HepG2 (cell line): ENCODE data around the gene MLH1. TPM values are rescaled to one million over a fixed set of nuclear protein-coding genes. Genes with fewer than 3 reads are reported as not detected.

ENCODE experiments used
- CBFB ChIP-seq: sonication (generic); formaldehyde crosslinking; IDR thresholded peaks from 2 replicates; pipeline ENCODE4 v1.4.0; 2020; ENCODE audit warnings: missing genetic modification reagents
- FOXK2 ChIP-seq: fragments of 450-650 bp; IDR thresholded peaks from 2 replicates; pipeline ENCODE4 v1.6.1; 2016
- FOXP1 ChIP-seq, 2 experiments: fragments of 450-650 bp in 1 of 2; IDR thresholded peaks; 2 replicates each; pipeline ENCODE4 v1.6.1; 2017 to 2018; ENCODE audit warnings: antibody characterized with exemption in 1 of 2
- HES4 ChIP-seq: sonication (generic); formaldehyde crosslinking; IDR thresholded peaks from 2 replicates; pipeline ENCODE4 v1.9.0; 2021; ENCODE audit warnings: mild to moderate bottlenecking, missing genetic modification reagents, borderline replicate concordance
- HIC2 ChIP-seq: sonication (generic); formaldehyde crosslinking; IDR thresholded peaks from 2 replicates; pipeline ENCODE4 v1.9.0; 2022; ENCODE audit warnings: low read depth, missing genetic modification reagents
- HIVEP1 ChIP-seq: sonication (generic); formaldehyde crosslinking; IDR thresholded peaks from 2 replicates; pipeline ENCODE4 v1.4.0; 2020; ENCODE audit warnings: mild to moderate bottlenecking, missing genetic modification reagents
- JARID2 ChIP-seq: sonication (generic); formaldehyde crosslinking; IDR thresholded peaks from 2 replicates; pipeline ENCODE4 v1.8.1; 2023; ENCODE audit warnings: missing genetic modification reagents, inconsistent platforms; ENCODE audit not compliant: insufficient replicate concordance
- KDM5B ChIP-seq: sonication (generic); formaldehyde crosslinking; IDR thresholded peaks from 2 replicates; pipeline ENCODE4 v1.4.0; 2020; ENCODE audit warnings: missing genetic modification reagents, mild to moderate bottlenecking, borderline replicate concordance
- MAFK ChIP-seq, 2 experiments: IDR thresholded peaks in 1 of 2; conservative IDR thresholded peaks in 1 of 2; 2 replicates each; pipeline ENCODE4 v1.6.1; 2011; ENCODE audit warnings: improper control_type of control experiment in 2 of 2, low read length in 2 of 2
- SAFB2 ChIP-seq: sonication (generic); formaldehyde crosslinking; IDR thresholded peaks from 2 replicates; pipeline ENCODE4 v1.5.1; 2020; ENCODE audit warnings: missing genetic modification reagents, low read depth, mild to moderate bottlenecking, borderline replicate concordance
- TBX2 ChIP-seq: sonication (generic); formaldehyde crosslinking; IDR thresholded peaks from 2 replicates; pipeline ENCODE4 v1.5.0; 2020; ENCODE audit warnings: missing genetic modification reagents, mild to moderate bottlenecking, borderline replicate concordance
- TGIF2 ChIP-seq: IDR thresholded peaks from 2 replicates; pipeline ENCODE4 v1.6.1; 2016; ENCODE audit warnings: control low read depth, missing compliant biosample characterization
- TOE1 ChIP-seq: sonication (generic); formaldehyde crosslinking; IDR thresholded peaks from 2 replicates; pipeline ENCODE4 v1.4.0; 2020; ENCODE audit warnings: mild to moderate bottlenecking, missing genetic modification reagents
- ZFAT ChIP-seq: sonication (generic); formaldehyde crosslinking; conservative IDR thresholded peaks from 2 replicates; pipeline ENCODE4 v1.8.1; 2023; ENCODE audit warnings: missing genetic modification reagents, inconsistent platforms
- ZNF12 ChIP-seq: sonication (generic); formaldehyde crosslinking; IDR thresholded peaks from 2 replicates; pipeline ENCODE4 v1.5.0; 2020; ENCODE audit warnings: missing genetic modification reagents
- ZNF274 ChIP-seq: sonication (generic); formaldehyde crosslinking; IDR thresholded peaks from 2 replicates; pipeline ENCODE4 v1.5.1; 2020; ENCODE audit warnings: mild to moderate bottlenecking, missing genetic modification reagents
- ZNF30 ChIP-seq: sonication (generic); formaldehyde crosslinking; IDR thresholded peaks from 2 replicates; pipeline ENCODE4 v1.5.0; 2020; ENCODE audit warnings: mild to moderate bottlenecking, missing genetic modification reagents
- ZNF382 ChIP-seq: sonication (generic); formaldehyde crosslinking; IDR thresholded peaks from 2 replicates; pipeline ENCODE4 v1.5.0; 2020; ENCODE audit warnings: missing genetic modification reagents, mild to moderate bottlenecking, borderline replicate concordance
- ZNF556 ChIP-seq: sonication (generic); formaldehyde crosslinking; IDR thresholded peaks from 2 replicates; pipeline ENCODE4 v1.4.0; 2020; ENCODE audit warnings: mild to moderate bottlenecking, missing genetic modification reagents, borderline replicate concordance
- ZNF563 ChIP-seq: sonication (generic); formaldehyde crosslinking; IDR thresholded peaks from 2 replicates; pipeline ENCODE4 v1.8.0; 2022; ENCODE audit warnings: mild to moderate bottlenecking, moderate library complexity, missing genetic modification reagents
- ZNF572 ChIP-seq: sonication (generic); formaldehyde crosslinking; IDR thresholded peaks from 2 replicates; pipeline ENCODE4 v1.5.1; 2020; ENCODE audit warnings: mild to moderate bottlenecking, missing genetic modification reagents
- ZNF574 ChIP-seq: sonication (generic); formaldehyde crosslinking; IDR thresholded peaks from 2 replicates; pipeline ENCODE4 v1.4.0; 2020; ENCODE audit warnings: missing genetic modification reagents
- ZNF703 ChIP-seq: sonication (generic); formaldehyde crosslinking; IDR thresholded peaks from 2 replicates; pipeline ENCODE4 v1.5.1; 2020; ENCODE audit warnings: missing genetic modification reagents, mild to moderate bottlenecking, moderate library complexity, borderline replicate concordance
- ZNF713 ChIP-seq: sonication (generic); formaldehyde crosslinking; IDR thresholded peaks from 2 replicates; pipeline ENCODE4 v1.4.0; 2020; ENCODE audit warnings: mild to moderate bottlenecking, missing genetic modification reagents
- polyA plus RNA-seq, 8 experiments: library from polyadenylated mRNA; depleted of rRNA in 3 of 8; stranded (reverse) in 7 of 8; unstranded in 1 of 8; fragments of >200 nt; fragmentation: Illumina TruSeq in 4 of 8; extraction: Trizol in 4 of 8; gene quantifications; 2 replicates each; pipeline versions ENCODE4 v1.2.1 to v1.2.3, GENCODE V29; 2011 to 2016; ENCODE audit warnings: low read depth in 4 of 8, missing spikeins in 1 of 8, mixed read lengths in 1 of 8; ENCODE audit not compliant: insufficient read depth in 1 of 8
- total RNA-seq, 5 experiments: library from RNA; depleted of rRNA; stranded (reverse); fragments of >200 nt; fragmentation: Illumina TruSeq; extraction: Trizol; gene quantifications; 2 replicates each; pipeline ENCODE4 v1.2.3, GENCODE V29; 2016; ENCODE audit warnings: low read depth in 1 of 5

Gene MLH1
- total and polyA plus RNA-seq, 2 of the 13 experiments (the other 11 are each of a cell fraction or from before 2014, with no cell fraction given) = 29.5 to 70.8 TPM

DNA sequence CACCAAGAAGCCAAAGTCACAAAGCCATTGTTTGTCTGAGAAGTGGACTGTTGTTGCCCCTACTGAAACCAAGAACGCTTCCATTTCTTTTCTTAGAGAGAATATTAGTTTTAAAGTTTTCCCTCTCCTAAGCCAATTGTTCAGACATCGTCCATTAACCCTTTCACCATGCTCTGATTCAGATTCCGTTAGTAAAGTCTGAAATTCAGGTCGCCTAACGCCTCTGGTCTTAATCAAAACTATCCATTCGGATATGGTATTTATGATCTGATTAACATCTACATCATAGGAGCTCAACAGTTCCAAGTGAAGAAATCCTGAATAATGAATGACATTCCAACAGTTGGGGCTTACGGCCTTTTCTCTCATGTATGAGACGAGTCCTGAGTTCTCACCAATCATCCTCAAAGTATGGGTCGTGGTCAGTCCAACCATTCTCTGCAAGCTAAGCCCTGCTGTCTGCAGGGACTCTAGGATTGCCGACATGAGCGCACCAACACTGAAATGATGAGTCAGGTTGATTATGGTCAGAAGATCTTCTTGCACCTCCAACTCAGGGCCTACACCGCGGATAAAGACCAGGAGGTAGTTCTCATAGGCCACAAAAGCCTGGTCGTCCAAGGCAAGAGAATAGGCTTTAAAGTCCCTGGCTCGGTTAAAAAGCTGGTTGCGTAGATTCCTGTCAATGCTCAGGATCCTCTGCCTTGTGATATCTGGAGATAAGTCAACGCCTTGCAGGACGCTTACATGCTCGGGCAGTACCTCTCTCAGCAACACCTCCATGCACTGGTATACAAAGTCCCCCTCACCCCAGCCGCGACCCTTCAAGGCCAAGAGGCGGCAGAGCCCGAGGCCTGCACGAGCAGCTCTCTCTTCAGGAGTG is 1.2 kb upstream of the MLH1 start (continued):
- no peak for TF ChIP-seq ZNF574
- no peak for TF ChIP-seq ZNF382
- peak; percentile 92 to 95 for TF ChIP-seq MAFK (conservative IDR thresholded peaks at IDR 0.05 in 1 of 2, IDR thresholded peaks at IDR 0.05 in 1 of 2; ENCODE audit: low read length in 2 of 2)
- no peak for TF ChIP-seq TOE1 (CRISPR knock-in tag)
- TF ChIP-seq TBX2 (CRISPR knock-in tag) = no peak
- TF ChIP-seq TGIF2 = no peak
- no peak for TF ChIP-seq SAFB2 (CRISPR knock-in tag)
- TF ChIP-seq ZNF556 (CRISPR knock-in tag) = peak; percentile 57; the same call in 1 of the 2 replicates
- no peak for TF ChIP-seq ZFAT (CRISPR knock-in tag)
- TF ChIP-seq JARID2 (CRISPR knock-in tag) = no peak
- TF ChIP-seq HIVEP1 (CRISPR knock-in tag) = no peak
- TF ChIP-seq FOXK2 = no peak
- TF ChIP-seq FOXP1 (IDR thresholded peaks at IDR 0.05) = no peak
- no peak for TF ChIP-seq FOXP1 (CRISPR knock-in tag; IDR thresholded peaks at IDR 0.05)
- TF ChIP-seq HIC2 (CRISPR knock-in tag) = no peak
- no peak for TF ChIP-seq CBFB
- no peak; the same call in 1 of the 2 replicates for TF ChIP-seq ZNF30 (CRISPR knock-in tag)
- no peak for TF ChIP-seq HES4 (CRISPR knock-in tag)
- TF ChIP-seq ZNF572 (CRISPR knock-in tag) = no peak
- no peak for TF ChIP-seq KDM5B (CRISPR knock-in tag)
- no peak for TF ChIP-seq ZNF563
- TF ChIP-seq ZNF12 (CRISPR knock-in tag) = no peak
- TF ChIP-seq ZNF703 (CRISPR knock-in tag) = 0 out of 2 replicates have a peak, but pooled peaks have one; percentile 67
- 0 out of 2 replicates have a peak, but pooled peaks have one; percentile 81 for TF ChIP-seq ZNF274 (CRISPR knock-in tag)
- no peak for TF ChIP-seq ZNF713 (CRISPR knock-in tag)
